Astrocyte (in vitro differentiated cells and primary cell): Measurements from ENCODE around the gene GNAT1. TPM values are rescaled to one million over a fixed set of nuclear protein-coding genes. Genes with fewer than 3 reads are reported as not detected.

ENCODE experiments used
- DNase-seq: peaks from one replicate; pipeline ENCODE4 v3.0.0-alpha.2; 2010; ENCODE audit warnings: low read depth
- FAIRE-seq: peaks from 2 replicates; lab custom pipeline; 2011; peaks lifted over from hg19 to GRCh38; lab: Jason Lieb, UNC
- H2AFZ ChIP-seq: 2 replicates; pipeline ENCODE4 v1.6.0; 2012; ENCODE audit warnings: low read depth, low read length, inconsistent platforms
- H3K27ac ChIP-seq: 2 replicates; pipeline ENCODE4 v1.5.1; 2011; ENCODE audit warnings: low read depth, low read length, inconsistent platforms
- H3K27me3 ChIP-seq: 2 replicates; pipeline ENCODE4 v1.6.0; 2011; ENCODE audit warnings: low read length, inconsistent platforms; ENCODE audit not compliant: insufficient read depth
- H3K36me3 ChIP-seq: 2 replicates; pipeline ENCODE4 v1.5.1; 2011; ENCODE audit warnings: low read length, inconsistent platforms; ENCODE audit not compliant: insufficient read depth
- H3K4me1 ChIP-seq: 2 replicates; pipeline ENCODE4 v1.5.1; 2011; ENCODE audit warnings: low read length, inconsistent platforms; ENCODE audit not compliant: insufficient read depth
- H3K4me2 ChIP-seq: 2 replicates; pipeline ENCODE4 v1.6.0; 2012; ENCODE audit warnings: low read length, inconsistent platforms
- H3K4me3 ChIP-seq: 2 replicates; pipeline ENCODE4 v1.5.1; 2011; ENCODE audit warnings: low read depth, mild to moderate bottlenecking, low read length, inconsistent platforms; ENCODE audit not compliant: insufficient read depth
- H3K79me2 ChIP-seq: 2 replicates; pipeline ENCODE4 v1.6.0; 2012; ENCODE audit warnings: mild to moderate bottlenecking, low read length, inconsistent platforms; ENCODE audit not compliant: insufficient read depth
- H3K9ac ChIP-seq: 2 replicates; pipeline ENCODE4 v1.6.0; 2012; ENCODE audit warnings: mild to moderate bottlenecking, low read length, inconsistent platforms
- H3K9me3 ChIP-seq: 2 replicates; pipeline ENCODE4 v1.5.1; 2012; ENCODE audit warnings: low read depth, mild to moderate bottlenecking, low read length, inconsistent platforms; ENCODE audit not compliant: insufficient read depth
- H4K20me1 ChIP-seq: 2 replicates; pipeline ENCODE4 v1.6.0; 2012; ENCODE audit warnings: low read length, inconsistent platforms; ENCODE audit not compliant: insufficient read depth
- H3K27ac Mint-ChIP-seq: one replicate; pipeline ENCODE4 v1.8.0; 2021; ENCODE audit warnings: mild to moderate bottlenecking, mixed read lengths; ENCODE audit not compliant: unreplicated experiment
- H3K27me3 Mint-ChIP-seq: one replicate; pipeline ENCODE4 v1.8.0; 2021; ENCODE audit warnings: low read depth, mixed read lengths; ENCODE audit not compliant: unreplicated experiment
- H3K36me3 Mint-ChIP-seq: one replicate; pipeline ENCODE4 v1.8.0; 2021; ENCODE audit warnings: low read depth, mixed read lengths; ENCODE audit not compliant: unreplicated experiment
- H3K4me1 Mint-ChIP-seq: one replicate; pipeline ENCODE4 v1.8.0; 2021; ENCODE audit warnings: low read depth, mixed read lengths; ENCODE audit not compliant: unreplicated experiment
- H3K4me3 Mint-ChIP-seq: one replicate; pipeline ENCODE4 v1.8.0; 2021; ENCODE audit warnings: mild to moderate bottlenecking, moderate library complexity, mixed read lengths; ENCODE audit not compliant: unreplicated experiment
- H3K9me3 Mint-ChIP-seq: one replicate; pipeline ENCODE4 v1.8.0; 2021; ENCODE audit warnings: mild to moderate bottlenecking, mixed read lengths; ENCODE audit not compliant: unreplicated experiment
- CTCF ChIP-seq: IDR thresholded peaks from 2 replicates; pipeline ENCODE4 v1.5.1; 2011; ENCODE audit warnings: low read depth, mild to moderate bottlenecking, inconsistent platforms, low read length, moderate library complexity; ENCODE audit not compliant: insufficient read depth
- EZH2 ChIP-seq: IDR thresholded peaks from 2 replicates; pipeline ENCODE4 v1.6.1; 2012; ENCODE audit warnings: mild to moderate bottlenecking, low read length, inconsistent platforms; ENCODE audit not compliant: insufficient read depth
- microRNA-seq: library from miRNA; unstranded; fragments of <30 nt; microRNA quantifications from one replicate; pipeline ENCODE4 v1.2.0, GENCODE V29; 2020
- total RNA-seq: library from RNA; stranded (reverse); gene quantifications from 2 replicates; pipeline ENCODE4 v1.2.1, GENCODE V29; 2021

Gene GNAT1
- total RNA-seq, 1 donor from 2014 or later: not detected

DNA sequence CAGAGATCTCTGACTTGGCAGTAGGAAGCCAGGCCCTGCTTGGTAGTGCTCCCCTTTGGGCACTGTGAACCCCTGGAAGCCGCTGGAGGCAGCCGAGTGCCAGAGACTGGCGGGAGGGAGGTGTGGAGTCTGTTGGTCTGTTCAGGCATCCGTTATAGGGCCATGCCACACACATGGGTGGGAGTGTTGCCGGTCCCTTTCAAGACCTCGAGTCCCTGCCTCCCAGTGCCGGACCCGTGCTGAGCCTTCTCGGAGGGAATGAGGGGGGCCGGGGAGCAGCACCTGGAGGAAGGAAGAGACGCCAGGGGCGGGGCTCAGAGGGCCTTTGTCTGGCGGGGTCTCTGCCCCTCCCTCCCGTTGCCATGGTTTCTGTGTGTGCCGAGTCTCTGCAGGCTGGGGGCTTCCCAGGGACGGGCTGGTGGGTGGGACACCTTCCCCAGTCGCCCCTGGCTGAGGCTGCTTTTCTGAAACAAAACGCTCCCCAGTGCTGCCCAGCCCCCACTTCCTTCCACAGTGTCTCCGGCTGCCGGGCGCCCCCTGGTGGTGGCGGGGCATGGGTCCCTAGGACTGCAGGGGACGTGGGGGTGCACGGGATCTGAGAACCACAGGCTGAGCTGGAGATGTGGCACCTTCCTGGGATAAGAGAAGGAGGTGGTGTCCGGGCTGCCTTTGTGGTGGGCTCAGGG lies 54.6 kb downstream of the GNAT1 start:
- H3K36me3 Mint-ChIP-seq: peaks cover 8% of the 10 kb centered on the region
- Histone ChIP-seq H2AFZ (peak overlapping the region; percentile 27), H3K4me1 (peaks cover 80% of the 10 kb centered on the region), H3K36me3 (peaks cover 3% of the 10 kb centered on the region), H3K79me2 (peaks cover 93% of the 10 kb centered on the region), H3K4me2 (peak overlapping the region; percentile 85), H4K20me1 (peaks cover 74% of the 10 kb centered on the region), H3K9me3 (no peaks in the 10 kb centered on the region), H3K4me3 (peak overlapping the region; percentile 35), H3K27me3 (no peaks in the 10 kb centered on the region), H3K27ac (peak overlapping the region; percentile 91), H3K9ac (peak overlapping the region; percentile 78)
- peaks cover 57% of the 10 kb centered on the region for H3K4me1 Mint-ChIP-seq
- DNase-seq (no peak), FAIRE-seq (no peak)
- no peaks in the 10 kb centered on the region for H3K9me3 Mint-ChIP-seq
- H3K27ac Mint-ChIP-seq: peak overlapping the region; percentile 99
- TF ChIP-seq CTCF (peak; percentile 85), EZH2 (no peak)
- no peaks in the 10 kb centered on the region for H3K27me3 Mint-ChIP-seq
- peak overlapping the region; percentile 45 for H3K4me3 Mint-ChIP-seq

DNA sequence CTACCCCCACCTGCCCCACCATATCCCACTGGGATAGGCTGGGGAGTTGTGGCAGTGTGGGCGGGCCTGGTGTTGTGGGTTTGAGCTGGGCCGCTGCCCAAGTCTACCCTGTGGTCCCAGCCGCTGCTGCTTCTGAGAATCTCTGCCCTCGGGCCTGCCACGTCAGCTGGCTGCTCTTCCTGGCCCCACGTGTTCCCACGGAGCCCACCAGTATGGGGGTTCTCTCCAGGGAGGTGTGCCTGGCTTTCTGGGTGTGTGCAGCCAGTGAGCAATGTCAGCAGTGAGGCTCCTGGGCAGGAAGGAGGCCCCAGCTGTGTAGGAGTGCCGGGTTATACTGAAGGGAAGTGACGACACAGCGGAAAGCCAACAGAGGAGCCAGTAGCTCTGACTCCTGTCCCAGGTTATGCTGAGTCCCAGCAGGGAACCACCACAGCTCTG lies 55.1 kb downstream of the GNAT1 start:
- peak overlapping the region; percentile 35 for H3K4me3 ChIP-seq
- FAIRE-seq: peak; percentile 94
- H3K27me3 ChIP-seq: no peaks in the 10 kb centered on the region
- no peaks in the 10 kb centered on the region for H3K9me3 Mint-ChIP-seq
- peaks cover 80% of the 10 kb centered on the region for H3K4me1 ChIP-seq
- peak overlapping the region; percentile 99 for H3K27ac Mint-ChIP-seq
- H3K9ac ChIP-seq: peak overlapping the region; percentile 78
- peak overlapping the region; percentile 85 for H3K4me2 ChIP-seq
- H3K4me3 Mint-ChIP-seq: peak overlapping the region; percentile 64
- H3K9me3 ChIP-seq: no peaks in the 10 kb centered on the region
- peak overlapping the region; percentile 12 for H2AFZ ChIP-seq
- H3K27me3 Mint-ChIP-seq: no peaks in the 10 kb centered on the region
- peak; percentile 96 for DNase-seq
- H3K36me3 Mint-ChIP-seq: peaks cover 12% of the 10 kb centered on the region
- no peak for TF ChIP-seq EZH2
- H3K27ac ChIP-seq: peak overlapping the region; percentile 91
- peaks cover 93% of the 10 kb centered on the region for H3K79me2 ChIP-seq
- peaks cover 56% of the 10 kb centered on the region for H3K4me1 Mint-ChIP-seq
- peaks cover 74% of the 10 kb centered on the region for H4K20me1 ChIP-seq
- H3K36me3 ChIP-seq: peaks cover 3% of the 10 kb centered on the region

Small RNA genes within 50 kb of the gene (microRNA-seq; reads per million reads assigned to microRNA genes)
- gene MIR566: not detected
- gene MIR5787: not detected

Other genes with a start within 250 kb of the GNAT1 start
- gene RBM5, start 102.7 kb upstream of the GNAT1 start, total RNA-seq: 124 and 127 TPM in 2 replicates
- 5.1 and 6.6 TPM in 2 replicates for gene SEMA3F, start 36.3 kb upstream of the GNAT1 start, total RNA-seq
- 0.68 and 1.9 TPM in 2 replicates for gene SLC38A3, start 13.7 kb downstream of the GNAT1 start, total RNA-seq
- gene GNAI2, start 44.6 kb downstream of the GNAT1 start, total RNA-seq: 380 and 381 TPM in 2 replicates
- gene SEMA3B, start 77.5 kb downstream of the GNAT1 start, total RNA-seq: 4.9 and 5.9 TPM in 2 replicates
- 0.30 TPM in 1 of 2 replicates, not detected in the other for gene LSMEM2, start 87.5 kb downstream of the GNAT1 start, total RNA-seq
- 59.2 and 66.8 TPM in 2 replicates for gene IFRD2, start 100.8 kb downstream of the GNAT1 start, total RNA-seq
- gene HYAL3, start 107.8 kb downstream of the GNAT1 start, total RNA-seq: 6.3 and 6.9 TPM in 2 replicates
- gene NAA80, start 107.8 kb downstream of the GNAT1 start, total RNA-seq: 6.3 and 7.0 TPM in 2 replicates
- 0.27 and 0.46 TPM in 2 replicates for gene HYAL1, start 112.0 kb downstream of the GNAT1 start, total RNA-seq
- 42.9 and 45.8 TPM in 2 replicates for gene HYAL2, start 131.1 kb downstream of the GNAT1 start, total RNA-seq
- gene TUSC2, start 136.6 kb downstream of the GNAT1 start, total RNA-seq: 39.5 and 41.4 TPM in 2 replicates
- gene RASSF1, start 149.2 kb downstream of the GNAT1 start, total RNA-seq: 19.5 and 26.5 TPM in 2 replicates
- 0.39 and 0.55 TPM in 2 replicates for gene ZMYND10, start 154.1 kb downstream of the GNAT1 start, total RNA-seq
- 15.7 and 20.3 TPM in 2 replicates for gene NPRL2, start 159.2 kb downstream of the GNAT1 start, total RNA-seq
- gene CYB561D2, start 159.3 kb downstream of the GNAT1 start, total RNA-seq: 18.9 and 19.4 TPM in 2 replicates
- gene TMEM115, start 167.9 kb downstream of the GNAT1 start, total RNA-seq: 48.7 and 49.8 TPM in 2 replicates